Mesothelial cell of epicardium (in vitro differentiated cells): ENCODE results near the gene ANO7. TPM values are rescaled to one million over a fixed set of nuclear protein-coding genes. Genes with fewer than 3 reads are reported as not detected.

Experiments
- DNase-seq, 2 experiments: peaks; one replicate each; pipeline ENCODE4 v3.0.0; 2021; ENCODE audit warnings: low spot score in 2 of 2; ENCODE audit not compliant: unreplicated experiment in 2 of 2
- H3K27ac Mint-ChIP-seq: 2 replicates; pipeline ENCODE4 v1.8.0; 2021; ENCODE audit warnings: mixed read lengths
- H3K27me3 Mint-ChIP-seq: 2 replicates; pipeline ENCODE4 v1.8.0; 2021; ENCODE audit warnings: low read depth, mixed read lengths
- H3K36me3 Mint-ChIP-seq: 2 replicates; pipeline ENCODE4 v1.8.0; 2021; ENCODE audit warnings: mixed read lengths
- H3K4me1 Mint-ChIP-seq: 2 replicates; pipeline ENCODE4 v1.8.0; 2021; ENCODE audit warnings: mixed read lengths
- H3K4me3 Mint-ChIP-seq: 2 replicates; pipeline ENCODE4 v1.8.0; 2021; ENCODE audit warnings: mild to moderate bottlenecking, moderate library complexity, mixed read lengths
- H3K9me3 Mint-ChIP-seq: 2 replicates; pipeline ENCODE4 v1.8.0; 2021; ENCODE audit warnings: mixed read lengths
- total RNA-seq: library from RNA; stranded (reverse); gene quantifications from 3 replicates; pipeline ENCODE4 v1.2.1, GENCODE V29; 2021
- TF ChIP-seq, protein P1 (sequence below): fragments of 200-600 bp; sonication (generic); IDR thresholded peaks from one replicate; pipeline ENCODE4 v1.5.0; 2021; ENCODE audit warnings: antibody characterized with exemption; ENCODE audit not compliant: unreplicated experiment

The ANO7 gene
- total RNA-seq, 1 donor from 2014 or later: 4.5 TPM

DNA sequence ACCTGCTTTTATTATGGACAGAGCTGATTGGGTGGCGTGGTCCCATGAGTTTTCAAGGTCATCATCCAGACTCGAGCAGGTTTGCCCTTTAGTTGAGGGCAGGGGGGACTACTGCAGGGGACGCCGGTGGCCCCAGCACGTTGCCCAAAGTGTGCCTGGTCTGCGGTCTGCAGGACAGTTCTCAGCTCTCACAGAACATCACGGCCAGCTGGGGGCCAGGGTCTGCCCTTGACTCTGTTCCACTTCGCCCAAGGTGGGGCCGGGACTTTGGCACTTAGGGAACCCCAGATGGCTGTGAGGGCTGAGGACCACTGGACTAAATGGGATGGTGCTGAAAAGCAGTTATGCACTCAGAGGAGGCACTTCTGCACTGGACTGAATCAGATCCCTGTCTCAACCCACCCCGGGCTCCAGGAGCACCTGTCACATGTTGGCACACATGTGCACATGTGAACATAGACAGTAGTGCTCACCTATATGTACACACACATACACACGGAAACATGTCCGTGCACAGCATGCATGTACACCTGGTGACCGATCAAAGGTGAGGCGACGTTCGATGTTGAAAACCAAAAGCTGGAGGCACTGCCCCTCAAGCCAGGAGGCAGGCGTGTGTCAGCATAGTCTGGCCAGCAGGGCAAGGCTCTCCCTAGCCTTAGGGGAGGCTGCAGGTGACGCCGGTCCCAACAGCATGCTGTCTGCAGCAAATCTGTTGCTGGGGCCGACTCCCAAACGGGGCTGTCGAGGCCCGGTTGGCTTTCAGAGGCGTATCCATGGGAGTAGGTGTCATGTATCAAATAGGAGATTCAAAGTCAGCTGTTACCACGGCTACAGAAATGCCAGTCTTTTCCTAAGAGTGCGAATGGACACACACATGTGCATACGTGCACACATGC lies 10.2 kb downstream of the ANO7 start:
- Mint-ChIP-seq H3K4me3 (no peak overlapping the region), H3K9me3 (no peaks in the 10 kb centered on the region), H3K4me1 (no peaks in the 10 kb centered on the region), H3K27me3 (no peaks in the 10 kb centered on the region), H3K36me3 (no peaks in the 10 kb centered on the region), H3K27ac (no peak overlapping the region)
- no peak for DNase-seq
- TF ChIP-seq, protein P1, sequence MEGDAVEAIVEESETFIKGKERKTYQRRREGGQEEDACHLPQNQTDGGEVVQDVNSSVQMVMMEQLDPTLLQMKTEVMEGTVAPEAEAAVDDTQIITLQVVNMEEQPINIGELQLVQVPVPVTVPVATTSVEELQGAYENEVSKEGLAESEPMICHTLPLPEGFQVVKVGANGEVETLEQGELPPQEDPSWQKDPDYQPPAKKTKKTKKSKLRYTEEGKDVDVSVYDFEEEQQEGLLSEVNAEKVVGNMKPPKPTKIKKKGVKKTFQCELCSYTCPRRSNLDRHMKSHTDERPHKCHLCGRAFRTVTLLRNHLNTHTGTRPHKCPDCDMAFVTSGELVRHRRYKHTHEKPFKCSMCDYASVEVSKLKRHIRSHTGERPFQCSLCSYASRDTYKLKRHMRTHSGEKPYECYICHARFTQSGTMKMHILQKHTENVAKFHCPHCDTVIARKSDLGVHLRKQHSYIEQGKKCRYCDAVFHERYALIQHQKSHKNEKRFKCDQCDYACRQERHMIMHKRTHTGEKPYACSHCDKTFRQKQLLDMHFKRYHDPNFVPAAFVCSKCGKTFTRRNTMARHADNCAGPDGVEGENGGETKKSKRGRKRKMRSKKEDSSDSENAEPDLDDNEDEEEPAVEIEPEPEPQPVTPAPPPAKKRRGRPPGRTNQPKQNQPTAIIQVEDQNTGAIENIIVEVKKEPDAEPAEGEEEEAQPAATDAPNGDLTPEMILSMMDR: no peak

DNA sequence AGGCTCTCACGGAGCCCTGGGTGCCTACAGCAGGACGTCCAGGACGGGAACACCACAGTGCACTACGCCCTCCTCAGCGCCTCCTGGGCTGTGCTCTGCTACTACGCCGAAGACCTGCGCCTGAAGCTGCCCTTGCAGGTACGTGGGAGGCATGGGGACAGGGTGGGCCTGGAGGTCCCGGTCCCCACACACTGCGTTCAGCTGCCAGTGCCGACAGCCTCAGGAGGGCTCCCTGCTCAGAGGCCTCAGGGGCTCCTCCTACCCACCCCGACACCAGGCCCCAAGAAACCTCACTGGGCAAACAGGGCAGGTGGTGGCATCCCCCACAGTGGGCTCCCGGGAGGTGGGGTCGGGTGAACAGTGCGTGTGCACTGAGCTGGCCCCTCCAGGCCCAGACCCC lies 10.8 kb downstream of the ANO7 start:
- TF ChIP-seq, protein P1: no peak
- H3K27ac Mint-ChIP-seq: no peak overlapping the region
- no peaks in the 10 kb centered on the region for H3K36me3 Mint-ChIP-seq
- H3K27me3 Mint-ChIP-seq: no peaks in the 10 kb centered on the region
- H3K4me3 Mint-ChIP-seq: no peak overlapping the region
- DNase-seq: no peak
- H3K9me3 Mint-ChIP-seq: no peaks in the 10 kb centered on the region
- no peaks in the 10 kb centered on the region for H3K4me1 Mint-ChIP-seq

- Mint-ChIP-seq H3K27ac (no peak overlapping the region), H3K36me3 (no peaks in the 10 kb centered on the region), H3K4me1 (no peaks in the 10 kb centered on the region), H3K4me3 (no peak overlapping the region), H3K9me3 (no peaks in the 10 kb centered on the region), H3K27me3 (no peaks in the 10 kb centered on the region)
- TF ChIP-seq, protein P1: no peak
- DNase-seq: no peak
These were observed 11.7 kb downstream of the ANO7 start for GRCh38 chr2:241199897-241200821.

DNA sequence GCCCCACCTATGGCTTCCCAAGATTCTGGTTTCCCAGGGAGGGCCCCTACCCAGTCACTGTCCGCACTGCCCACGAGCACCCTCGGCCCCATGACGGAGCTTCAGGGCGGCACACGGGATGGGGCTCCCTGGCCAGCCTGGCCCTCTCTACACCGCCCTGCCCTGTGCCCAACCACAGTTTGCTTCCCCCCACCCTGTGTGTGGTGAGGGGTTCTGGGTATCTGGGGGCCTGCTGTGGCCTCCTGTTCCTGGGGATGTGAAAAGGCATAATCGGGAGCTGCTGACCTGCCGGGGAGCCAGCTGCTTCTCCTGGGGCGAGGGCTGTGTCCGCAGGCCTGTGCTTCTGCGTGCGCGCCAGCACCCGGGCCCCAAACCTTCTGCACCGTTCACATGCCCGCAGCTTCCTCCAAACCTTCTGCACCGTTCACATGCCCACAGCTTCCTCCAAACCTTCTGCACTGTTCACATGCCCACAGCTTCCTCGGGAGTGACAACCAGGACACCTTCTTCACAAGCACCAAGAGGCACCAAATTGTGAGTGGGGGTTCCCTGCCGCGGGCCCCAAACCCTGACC lies 12.4 kb downstream of the ANO7 start:
- Mint-ChIP-seq H3K27me3 (no peaks in the 10 kb centered on the region), H3K4me3 (no peak overlapping the region), H3K27ac (no peak overlapping the region), H3K36me3 (no peaks in the 10 kb centered on the region), H3K4me1 (no peaks in the 10 kb centered on the region), H3K9me3 (no peaks in the 10 kb centered on the region)
- DNase-seq: no peak
- TF ChIP-seq, protein P1: no peak

- H3K36me3 Mint-ChIP-seq: no peaks in the 10 kb centered on the region
- H3K27ac Mint-ChIP-seq: no peak overlapping the region
- no peaks in the 10 kb centered on the region for H3K9me3 Mint-ChIP-seq
- H3K4me1 Mint-ChIP-seq: no peaks in the 10 kb centered on the region
- DNase-seq: no peak
- no peak overlapping the region for H3K4me3 Mint-ChIP-seq
- no peaks in the 10 kb centered on the region for H3K27me3 Mint-ChIP-seq
- TF ChIP-seq, protein P1: no peak
These were observed 13.2 kb downstream of the ANO7 start for GRCh38 chr2:241201445-241202267.
